H7 (cell line): ENCODE data around the gene USP35. TPM values are rescaled to one million over a fixed set of nuclear protein-coding genes. Genes with fewer than 3 reads are reported as not detected.
"Not testable (repeated sequence)": the region's sequence is repeated elsewhere in the genome, so short reads cannot be mapped to it uniquely, and the experiment has no call there.

Source experiments
- DNase-seq: peaks from one replicate; pipeline ENCODE4 v3.0.0; 2012
- H3K27me3 ChIP-seq: 2 replicates; pipeline ENCODE4 v1.6.0; 2011; ENCODE audit warnings: mild to moderate bottlenecking, low read length; ENCODE audit not compliant: control insufficient read depth, insufficient read depth
- H3K36me3 ChIP-seq: replicated peaks from 2 replicates; pipeline ENCODE4 v1.5.1; 2011; ENCODE audit warnings: low read length; ENCODE audit not compliant: control insufficient read depth, insufficient read depth
- H3K4me3 ChIP-seq: 2 replicates; pipeline ENCODE4 v1.5.1; 2011; ENCODE audit warnings: low read depth, mild to moderate bottlenecking, control low read depth, low read length, moderate library complexity; ENCODE audit not compliant: insufficient read depth
- total RNA-seq: library from RNA; depleted of rRNA; stranded (reverse); fragments of >200 nt; shearing (Covaris generic); gene quantifications from 2 replicates; pipeline ENCODE4 v1.2.3, GENCODE V29; 2014

USP35 gene
- total RNA-seq, 1 experiment from 2014 or later, result 5.1 TPM

- Histone ChIP-seq H3K36me3 (peaks cover 1% of the 10 kb centered on the region; the same call in 1 of the 2 replicates), H3K27me3 (no peaks in the 10 kb centered on the region), H3K4me3 (no peak overlapping the region)
- no peak for DNase-seq
Observed at GRCh38 chr11:78224506-78224905, 35.8 kb downstream of the USP35 start.

- DNase-seq, result no peak
- H3K27me3 ChIP-seq, result no peaks in the 10 kb centered on the region
- H3K4me3 ChIP-seq, result no peak overlapping the region
- H3K36me3 ChIP-seq, result peaks cover 1% of the 10 kb centered on the region; the same call in 1 of the 2 replicates
Observed at GRCh38 chr11:78224906-78225420, 36.2 kb downstream of the USP35 start.

GRCh38 chr11:78226684-78227680 lies 38.3 kb downstream of the USP35 start:
- Histone ChIP-seq H3K27me3 (no peaks in the 10 kb centered on the region), H3K36me3 (0 out of 2 replicates have a peak, but pooled peaks cover 1% of the 10 kb centered on the region), H3K4me3 (no peak overlapping the region)
- DNase-seq, result no peak

- H3K36me3 ChIP-seq, result 0 out of 2 replicates have a peak, but pooled peaks cover 1% of the 10 kb centered on the region
- no peak for DNase-seq
Observed at GRCh38 chr11:78227921-78228320, 39.2 kb downstream of the USP35 start.

GRCh38 chr11:78228467-78228866 lies 39.7 kb downstream of the USP35 start:
- H3K36me3 ChIP-seq, result 0 out of 2 replicates have a peak, but pooled peaks cover 1% of the 10 kb centered on the region

More at GRCh38 chr11:78227921-78228320, 39.2 kb downstream of the USP35 start:
- no peak overlapping the region for H3K4me3 ChIP-seq
- no peaks in the 10 kb centered on the region for H3K27me3 ChIP-seq

GRCh38 chr11:78229106-78229505 lies 40.4 kb downstream of the USP35 start:
- H3K36me3 ChIP-seq, result 0 out of 2 replicates have a peak, but pooled peaks cover 1% of the 10 kb centered on the region
- H3K4me3 ChIP-seq, result no peak overlapping the region
- H3K27me3 ChIP-seq, result no peaks in the 10 kb centered on the region
- DNase-seq, result no peak

More at GRCh38 chr11:78228467-78228866, 39.7 kb downstream of the USP35 start:
- DNase-seq, result peak; percentile 80
- Histone ChIP-seq H3K27me3 (no peaks in the 10 kb centered on the region), H3K4me3 (no peak overlapping the region)

GRCh38 chr11:78230161-78230877 lies 41.6 kb downstream of the USP35 start:
- Histone ChIP-seq H3K36me3 (no peaks in the 10 kb centered on the region), H3K27me3 (no peaks in the 10 kb centered on the region), H3K4me3 (no peak overlapping the region)
- no peak for DNase-seq

- Histone ChIP-seq H3K4me3 (no peak overlapping the region), H3K36me3 (no peaks in the 10 kb centered on the region), H3K27me3 (no peaks in the 10 kb centered on the region)
- DNase-seq, result no peak
Observed at GRCh38 chr11:78231962-78232501, 43.3 kb downstream of the USP35 start.

GRCh38 chr11:78233046-78233445 lies 44.3 kb downstream of the USP35 start:
- not testable (repeated sequence) for DNase-seq, H3K4me3 ChIP-seq, H3K36me3 ChIP-seq, H3K27me3 ChIP-seq

GRCh38 chr11:78234006-78234405 lies 45.3 kb downstream of the USP35 start:
- H3K4me3 ChIP-seq, result no peak overlapping the region
- no peaks in the 10 kb centered on the region for H3K27me3 ChIP-seq
- no peaks in the 10 kb centered on the region for H3K36me3 ChIP-seq
- no peak for DNase-seq

GRCh38 chr11:78237293-78238046 lies 48.8 kb downstream of the USP35 start:
- no peak for DNase-seq
- Histone ChIP-seq H3K27me3 (no peaks in the 10 kb centered on the region), H3K4me3 (no peak overlapping the region), H3K36me3 (no peaks in the 10 kb centered on the region)

GRCh38 chr11:78239781-78240180 lies 51.1 kb downstream of the USP35 start:
- H3K36me3 ChIP-seq, result no peaks in the 10 kb centered on the region
- DNase-seq, result no peak
- no peak overlapping the region for H3K4me3 ChIP-seq
- no peaks in the 10 kb centered on the region for H3K27me3 ChIP-seq

- DNase-seq, result no peak
- no peaks in the 10 kb centered on the region for H3K36me3 ChIP-seq
- no peak overlapping the region for H3K4me3 ChIP-seq
- no peaks in the 10 kb centered on the region for H3K27me3 ChIP-seq
Observed at GRCh38 chr11:78241475-78241874, 52.8 kb downstream of the USP35 start.

- Histone ChIP-seq H3K4me3 (no peak overlapping the region), H3K27me3 (no peaks in the 10 kb centered on the region), H3K36me3 (no peaks in the 10 kb centered on the region)
- DNase-seq, result no peak
Observed at GRCh38 chr11:78244080-78244479, 55.4 kb downstream of the USP35 start.
